Measurements from ENCODE around the gene CLEC2D.
"Not testable (repeated sequence)": the region's sequence is repeated elsewhere in the genome, so short reads cannot be mapped to it uniquely, and the experiment has no call there.

Gene CLEC2D

DNA sequence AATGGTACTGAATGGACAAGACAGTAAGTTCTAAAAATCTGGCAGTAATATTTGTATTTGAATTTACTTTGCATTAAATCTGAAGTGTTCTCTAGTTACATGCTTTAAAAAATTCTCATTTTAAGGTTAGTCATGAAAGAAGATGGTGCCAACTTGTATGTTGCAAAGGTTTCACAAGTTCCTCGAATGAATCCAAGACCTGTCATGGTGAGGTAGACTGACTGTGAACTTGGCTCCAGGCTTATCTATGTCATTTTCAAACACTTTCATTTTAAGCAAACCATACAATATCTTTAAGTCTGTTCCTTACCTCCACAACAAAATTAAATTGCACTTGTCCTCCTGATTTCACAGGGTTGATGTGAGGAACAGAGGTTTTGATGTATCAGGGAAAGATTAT, 23.4 kb downstream of the CLEC2D start:
- H3K4me3 ChIP-seq (ENCODE audit: control insufficient read depth, low read depth, low read length): no peak overlapping the region
- TF ChIP-seq, protein P1, sequence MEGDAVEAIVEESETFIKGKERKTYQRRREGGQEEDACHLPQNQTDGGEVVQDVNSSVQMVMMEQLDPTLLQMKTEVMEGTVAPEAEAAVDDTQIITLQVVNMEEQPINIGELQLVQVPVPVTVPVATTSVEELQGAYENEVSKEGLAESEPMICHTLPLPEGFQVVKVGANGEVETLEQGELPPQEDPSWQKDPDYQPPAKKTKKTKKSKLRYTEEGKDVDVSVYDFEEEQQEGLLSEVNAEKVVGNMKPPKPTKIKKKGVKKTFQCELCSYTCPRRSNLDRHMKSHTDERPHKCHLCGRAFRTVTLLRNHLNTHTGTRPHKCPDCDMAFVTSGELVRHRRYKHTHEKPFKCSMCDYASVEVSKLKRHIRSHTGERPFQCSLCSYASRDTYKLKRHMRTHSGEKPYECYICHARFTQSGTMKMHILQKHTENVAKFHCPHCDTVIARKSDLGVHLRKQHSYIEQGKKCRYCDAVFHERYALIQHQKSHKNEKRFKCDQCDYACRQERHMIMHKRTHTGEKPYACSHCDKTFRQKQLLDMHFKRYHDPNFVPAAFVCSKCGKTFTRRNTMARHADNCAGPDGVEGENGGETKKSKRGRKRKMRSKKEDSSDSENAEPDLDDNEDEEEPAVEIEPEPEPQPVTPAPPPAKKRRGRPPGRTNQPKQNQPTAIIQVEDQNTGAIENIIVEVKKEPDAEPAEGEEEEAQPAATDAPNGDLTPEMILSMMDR (IDR thresholded peaks at IDR 0.05; ENCODE audit: control insufficient read depth, insufficient read depth, low read depth, low read length, missing control alignments): no peak
- DNase-seq (ENCODE audit: low read depth): no peak

DNA sequence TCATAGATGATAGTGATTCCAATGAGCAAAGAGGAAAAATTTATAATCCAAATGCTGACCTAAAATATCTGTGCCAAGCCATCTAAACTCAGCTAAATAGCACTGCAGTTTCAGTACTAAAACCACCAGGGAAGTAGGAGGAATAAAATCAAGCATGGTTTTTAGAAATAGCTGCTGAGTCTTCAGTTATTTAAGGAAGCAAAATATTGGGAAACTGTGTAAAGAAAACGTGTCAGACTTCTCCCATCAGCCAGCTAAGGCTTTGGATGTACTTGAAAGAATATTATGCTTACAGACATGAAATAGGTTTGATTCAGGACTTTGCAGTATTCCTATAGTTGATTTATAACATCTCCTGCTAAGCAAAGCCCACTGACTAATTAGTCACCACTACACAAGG, 24.7 kb downstream of the CLEC2D start:
- TF ChIP-seq, protein P1 (IDR thresholded peaks at IDR 0.05; ENCODE audit: control insufficient read depth, insufficient read depth, low read depth, low read length, missing control alignments): no peak
- H3K4me3 ChIP-seq (ENCODE audit: control insufficient read depth, low read depth, low read length): no peak overlapping the region
- no peak for DNase-seq (ENCODE audit: low read depth)

GRCh38 chr12:9695150-9695549, 25.6 kb downstream of the CLEC2D start:
- not testable (repeated sequence) for H3K4me3 ChIP-seq (ENCODE audit: control insufficient read depth, low read depth, low read length); DNase-seq (ENCODE audit: low read depth)

DNA sequence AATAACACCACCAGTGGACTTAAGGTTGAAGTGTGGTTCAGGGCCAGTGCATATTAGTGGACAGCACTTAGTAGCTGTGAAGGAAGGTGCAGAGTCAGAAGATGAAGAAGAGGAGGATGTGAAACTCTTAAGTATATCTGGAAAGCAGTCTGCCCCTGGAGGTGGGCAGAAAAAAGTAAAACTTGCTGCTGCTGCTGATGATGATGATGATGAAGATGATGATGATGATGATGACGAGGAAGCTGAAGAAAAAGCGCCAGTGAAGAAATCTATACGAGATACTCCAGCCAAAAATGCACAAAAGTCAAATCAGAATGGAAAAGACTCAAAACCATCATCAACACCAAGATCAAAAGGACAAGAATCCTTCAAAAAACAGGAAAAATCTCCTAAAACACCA, 26.1 kb downstream of the CLEC2D start:
- not testable (repeated sequence) for H3K4me3 ChIP-seq (ENCODE audit: control insufficient read depth, low read depth, low read length); DNase-seq (ENCODE audit: low read depth)

- DNase-seq (ENCODE audit: low read depth): no peak
- H3K4me3 ChIP-seq (ENCODE audit: control insufficient read depth, low read depth, low read length): no peak overlapping the region
- TF ChIP-seq, protein P1 (IDR thresholded peaks at IDR 0.05; ENCODE audit: control insufficient read depth, insufficient read depth, low read depth, low read length, missing control alignments): no peak
Measured at GRCh38 chr12:9697619-9698018, 28.1 kb downstream of the CLEC2D start.

DNA sequence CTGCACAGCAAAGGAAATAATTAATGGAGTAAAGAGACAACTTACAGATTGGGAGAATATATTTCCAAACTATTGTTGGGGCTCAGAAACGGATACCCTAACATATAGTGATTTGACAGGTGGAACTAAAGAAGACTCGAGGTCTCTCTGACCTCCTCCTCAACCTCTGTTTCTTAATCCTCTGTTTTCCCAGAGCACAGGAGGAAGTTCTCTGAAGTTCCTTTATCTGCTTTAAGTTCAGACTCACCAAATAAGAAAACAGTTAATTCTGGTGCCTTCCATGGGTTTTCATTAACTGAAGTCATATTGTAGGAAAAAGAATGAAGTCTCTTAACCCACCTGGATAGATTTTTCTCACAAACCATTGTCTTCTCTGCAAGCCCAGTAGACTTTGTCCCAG, 29.2 kb downstream of the CLEC2D start:
- H3K4me3 ChIP-seq (ENCODE audit: control insufficient read depth, low read depth, low read length): no peak overlapping the region
- TF ChIP-seq, protein P1 (IDR thresholded peaks at IDR 0.05; ENCODE audit: control insufficient read depth, insufficient read depth, low read depth, low read length, missing control alignments): no peak
- DNase-seq (ENCODE audit: low read depth): no peak

DNA sequence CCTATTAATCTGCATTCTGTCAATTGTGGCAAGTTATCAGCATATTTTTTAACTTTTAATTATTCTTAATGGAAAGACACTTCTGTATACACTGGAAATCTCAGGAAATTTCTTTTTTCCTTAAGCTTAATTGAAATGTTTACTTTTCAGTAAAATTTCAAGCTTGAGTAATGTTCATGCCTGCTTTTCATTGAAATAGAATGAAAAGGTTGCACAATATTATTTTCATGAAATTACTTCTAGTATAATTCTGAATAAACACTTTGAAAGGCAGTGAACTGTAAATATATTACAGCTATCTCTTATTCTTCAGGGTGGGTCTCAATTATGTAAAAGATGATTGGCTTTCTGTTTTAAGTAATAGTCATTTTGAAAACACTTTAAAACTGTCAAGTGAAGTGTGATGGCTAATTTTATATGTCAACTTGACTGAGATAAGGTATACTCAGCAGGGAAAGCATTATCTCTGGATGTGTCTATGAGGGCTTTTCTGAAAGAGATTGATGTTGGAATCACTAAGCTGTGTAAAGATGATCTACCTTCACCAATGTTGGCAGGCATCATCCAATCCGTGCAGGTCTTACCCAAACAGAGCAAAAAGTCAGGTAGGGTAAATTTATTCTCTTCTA, 29.9 kb downstream of the CLEC2D start:
- DNase-seq (ENCODE audit: low read depth): no peak
- H3K4me3 ChIP-seq (ENCODE audit: control insufficient read depth, low read depth, low read length): no peak overlapping the region
- TF ChIP-seq, protein P1 (IDR thresholded peaks at IDR 0.05; ENCODE audit: control insufficient read depth, insufficient read depth, low read depth, low read length, missing control alignments): no peak

Data from AG09309 (cell line).